Left ventricle myocardium inferior (tissue), 1 donor: Measurements from ENCODE around the gene POLG. TPM values are rescaled to one million over a fixed set of nuclear protein-coding genes. Genes with fewer than 3 reads are reported as not detected.
A peak's percentile ranks its signal among the peaks of the same experiment; 100 is the strongest.

ENCODE experiments used
- DNase-seq: peaks from one replicate; pipeline ENCODE4 v3.0.0-alpha.2; 2020
- H3K27ac ChIP-seq: fragments of 200-600 bp; replicated peaks from 2 replicates; pipeline ENCODE4 v1.8.0; 2021
- H3K27me3 ChIP-seq: fragments of 200-600 bp; 2 replicates; pipeline ENCODE4 v1.8.0; 2021; ENCODE audit warnings: low read depth
- H3K36me3 ChIP-seq: fragments of 200-600 bp; 2 replicates; pipeline ENCODE4 v1.8.0; 2021
- H3K4me1 ChIP-seq: fragments of 200-600 bp; 2 replicates; pipeline ENCODE4 v1.8.0; 2021
- H3K4me3 ChIP-seq: fragments of 200-600 bp; 2 replicates; pipeline ENCODE4 v1.8.0; 2021; ENCODE audit warnings: mild to moderate bottlenecking, moderate library complexity
- H3K9me3 ChIP-seq: fragments of 200-600 bp; replicated peaks from 2 replicates; pipeline ENCODE4 v1.8.0; 2021
- CTCF ChIP-seq: fragments of 200-600 bp; IDR thresholded peaks from 2 replicates; pipeline ENCODE4 v1.8.0; 2021; ENCODE audit warnings: antibody characterized with exemption, mild to moderate bottlenecking, borderline replicate concordance
- intact Hi-C: fragments of 100-400 bp; cut with micrococcal nuclease; formaldehyde crosslinking; loops from one replicate; pipeline ENCODE4 v1.11.0; 2022
- total RNA-seq: library from RNA; stranded (reverse); fragmentation: NEBNext Ultra II Directional; extraction: Animal tissue kit (Norgen Biotek cat#: 25700); gene quantifications from one replicate; pipeline ENCODE4 v1.2.1, GENCODE V29; 2021
- donor health status: DM: no; HTN: yes; CAD: no; lungs with severe emphysema.

Gene POLG
- total RNA-seq, 1 donor from 2014 or later, result 31.1 TPM

- no peak for DNase-seq
- Histone ChIP-seq H3K4me1 (peaks cover 24% of the 10 kb centered on the region), H3K9me3 (no peaks in the 10 kb centered on the region), H3K36me3 (no peaks in the 10 kb centered on the region), H3K27ac (no peak overlapping the region), H3K4me3 (peak overlapping the region; percentile 54), H3K27me3 (peaks cover 100% of the 10 kb centered on the region)
- intact Hi-C loops, result no loop called here
- no peak for TF ChIP-seq CTCF
Observed at GRCh38 chr15:89371228-89372044, 36.8 kb upstream of the POLG start.

GRCh38 chr15:89370978-89371227 is 36.3 kb upstream of the POLG start:
- H3K36me3 ChIP-seq, result no peaks in the 10 kb centered on the region
- H3K27ac ChIP-seq, result no peak overlapping the region
- TF ChIP-seq CTCF, result no peak
- H3K27me3 ChIP-seq, result peaks cover 100% of the 10 kb centered on the region
- intact Hi-C loops, result no loop called here
- no peak for DNase-seq
- H3K4me1 ChIP-seq, result peaks cover 24% of the 10 kb centered on the region
- H3K9me3 ChIP-seq, result no peaks in the 10 kb centered on the region
- peak overlapping the region; percentile 54 for H3K4me3 ChIP-seq

- Histone ChIP-seq H3K27ac (no peak overlapping the region), H3K36me3 (no peaks in the 10 kb centered on the region), H3K27me3 (peaks cover 100% of the 10 kb centered on the region), H3K9me3 (no peaks in the 10 kb centered on the region), H3K4me3 (peak overlapping the region; percentile 54), H3K4me1 (peaks cover 24% of the 10 kb centered on the region)
- intact Hi-C loops, result no loop called here
- no peak for DNase-seq
- no peak for TF ChIP-seq CTCF
Observed at GRCh38 chr15:89370120-89370977, 35.7 kb upstream of the POLG start.

GRCh38 chr15:89369341-89369947 is 34.8 kb upstream of the POLG start:
- Histone ChIP-seq H3K9me3 (no peaks in the 10 kb centered on the region), H3K36me3 (no peaks in the 10 kb centered on the region), H3K27me3 (peaks cover 100% of the 10 kb centered on the region), H3K4me3 (no peak overlapping the region), H3K27ac (no peak overlapping the region), H3K4me1 (peaks cover 24% of the 10 kb centered on the region)
- intact Hi-C loops, result no loop called here
- DNase-seq, result no peak
- TF ChIP-seq CTCF, result no peak

- no peaks in the 10 kb centered on the region for H3K9me3 ChIP-seq
- H3K27ac ChIP-seq, result no peak overlapping the region
- TF ChIP-seq CTCF, result no peak
- H3K36me3 ChIP-seq, result no peaks in the 10 kb centered on the region
- peaks cover 100% of the 10 kb centered on the region for H3K27me3 ChIP-seq
- H3K4me3 ChIP-seq, result no peak overlapping the region
- peaks cover 24% of the 10 kb centered on the region for H3K4me1 ChIP-seq
- intact Hi-C loops, result no loop called here
- DNase-seq, result no peak
Observed at GRCh38 chr15:89368566-89369223, 34.1 kb upstream of the POLG start.
